CD14-positive monocyte (primary cell): ENCODE measurements around the gene KCNMA1. TPM values are rescaled to one million over a fixed set of nuclear protein-coding genes. Genes with fewer than 3 reads are reported as not detected.

ENCODE experiments used
- DNase-seq, 3 donors: peaks; one replicate each; pipeline ENCODE4 v3.0.0-alpha.2; 2011 to 2022
- H2AFZ ChIP-seq: 2 replicates; pipeline ENCODE4 v1.6.0; 2012; ENCODE audit warnings: mild to moderate bottlenecking, low read depth, low read length, inconsistent platforms; ENCODE audit not compliant: insufficient read depth, poor library complexity, severe bottlenecking
- H3K27ac ChIP-seq, 2 donors: 1 replicate in 1 of 2; 2 replicates in 1 of 2; pipeline ENCODE4 v1.5.1; 2012 to 2013; ENCODE audit warnings: low read length in 2 of 2, control low read depth in 1 of 2, inconsistent platforms in 1 of 2, low read depth in 1 of 2, mild to moderate bottlenecking in 1 of 2
- H3K27me3 ChIP-seq, 2 donors: one replicate each; pipeline versions ENCODE4 v1.6.0 to v1.6.1; 2011 to 2013; ENCODE audit warnings: low read length in 2 of 2; ENCODE audit not compliant: control insufficient read depth in 2 of 2, insufficient read depth in 2 of 2
- H3K36me3 ChIP-seq, 2 donors: replicated peaks in 1 of 2; 1 replicate in 1 of 2; 2 replicates in 1 of 2; pipeline versions ENCODE4 v1.5.1 to v1.6.1; 2012 to 2013; ENCODE audit warnings: low read length in 2 of 2, control low read depth in 1 of 2, inconsistent platforms in 1 of 2, mild to moderate bottlenecking in 1 of 2; ENCODE audit not compliant: insufficient read depth in 2 of 2, control insufficient read depth in 1 of 2
- H3K4me1 ChIP-seq, 2 donors: 1 replicate in 1 of 2; 2 replicates in 1 of 2; pipeline versions ENCODE4 v1.5.1 to v1.6.1; 2012 to 2013; ENCODE audit warnings: low read length in 2 of 2, control low read depth in 1 of 2, inconsistent platforms in 1 of 2, mild to moderate bottlenecking in 1 of 2, moderate library complexity in 1 of 2; ENCODE audit not compliant: insufficient read depth in 2 of 2, control insufficient read depth in 1 of 2
- H3K4me2 ChIP-seq: replicated peaks from 2 replicates; pipeline ENCODE3; 2012; ENCODE audit warnings: low read length, moderate library complexity, mild to moderate bottlenecking; ENCODE audit not compliant: poor library complexity, severe bottlenecking; ENCODE audit errors: extremely low read depth
- H3K4me3 ChIP-seq, 3 experiments: fragments of 200-600 bp in 1 of 3; sonication (generic) in 1 of 3; replicated peaks in 1 of 3; 1 replicate in 2 of 3; 2 replicates in 1 of 3; pipeline ENCODE4 v1.5.1; 2011 to 2013; ENCODE audit warnings: low read length in 3 of 3, mild to moderate bottlenecking in 3 of 3, control low read depth in 2 of 3, low read depth in 2 of 3, inconsistent platforms in 1 of 3, moderate library complexity in 1 of 3
- H3K79me2 ChIP-seq: 2 replicates; pipeline ENCODE4 v1.6.0; 2012; ENCODE audit warnings: mild to moderate bottlenecking, control low read depth, inconsistent platforms, low read length, moderate library complexity; ENCODE audit not compliant: insufficient read depth
- H3K9ac ChIP-seq: 2 replicates; pipeline ENCODE4 v1.6.0; 2017; ENCODE audit warnings: low read length, mild to moderate bottlenecking; ENCODE audit not compliant: insufficient read depth, poor library complexity, severe bottlenecking
- H3K9me3 ChIP-seq, 2 donors: replicated peaks in 1 of 2; 1 replicate in 1 of 2; 2 replicates in 1 of 2; pipeline versions ENCODE4 v1.5.1 to v1.6.1; 2012 to 2013; ENCODE audit warnings: low read length in 2 of 2, control low read depth in 1 of 2; ENCODE audit not compliant: control insufficient read depth in 1 of 2, insufficient read depth in 1 of 2
- H4K20me1 ChIP-seq: 2 replicates; pipeline ENCODE4 v1.6.0; 2012; ENCODE audit warnings: mild to moderate bottlenecking, low read length, control low read depth, moderate library complexity; ENCODE audit not compliant: insufficient read depth
- H3K27ac Mint-ChIP-seq, 7 donors: one replicate each; pipeline ENCODE4 v1.8.0; 2020; ENCODE audit warnings: mild to moderate bottlenecking in 7 of 7, mixed read lengths in 7 of 7, moderate library complexity in 6 of 7, inconsistent platforms in 2 of 7
- H3K27me3 Mint-ChIP-seq, 3 donors: one replicate each; pipeline ENCODE4 v1.8.0; 2021 to 2022; ENCODE audit warnings: low read depth in 3 of 3, mild to moderate bottlenecking in 3 of 3, mixed read lengths in 3 of 3, moderate library complexity in 3 of 3, inconsistent platforms in 1 of 3
- H3K36me3 Mint-ChIP-seq, 2 donors: one replicate each; pipeline ENCODE4 v1.8.0; 2020; ENCODE audit warnings: mixed read lengths in 2 of 2, inconsistent platforms in 1 of 2, mild to moderate bottlenecking in 1 of 2
- H3K4me1 Mint-ChIP-seq: one replicate; pipeline ENCODE4 v1.8.0; 2020; ENCODE audit warnings: mild to moderate bottlenecking, mixed read lengths
- H3K4me3 Mint-ChIP-seq, 2 donors: one replicate each; pipeline ENCODE4 v1.8.0; 2020; ENCODE audit warnings: mild to moderate bottlenecking in 2 of 2, mixed read lengths in 2 of 2, moderate library complexity in 1 of 2
- H3K9me3 Mint-ChIP-seq, 7 donors: one replicate each; pipeline ENCODE4 v1.8.0; 2020 to 2022; ENCODE audit warnings: mixed read lengths in 7 of 7, mild to moderate bottlenecking in 6 of 7, moderate library complexity in 6 of 7, inconsistent platforms in 2 of 7
- CTCF ChIP-seq: fragments of 200-600 bp; IDR thresholded peaks from one replicate; pipeline ENCODE4 v1.8.0; 2022; ENCODE audit warnings: antibody characterized with exemption, mild to moderate bottlenecking
- WGBS: methylation state at CpG from one replicate; pipeline ENCODE4 v1.1.5; 2013; ENCODE audit warnings: missing lambda C conversion rate; ENCODE audit not compliant: insufficient coverage; 5-methylcytosine and 5-hydroxymethylcytosine counted together
- intact Hi-C, 2 donors: fragments of 100-400 bp; cut with micrococcal nuclease; formaldehyde crosslinking; loops; one replicate each; pipeline versions ENCODE4 v1.15.0 to v1.15.1; 2023
- polyA plus RNA-seq, 3 donors: library from polyadenylated mRNA; depleted of rRNA in 1 of 3; unstranded in 2 of 3; stranded (reverse) in 1 of 3; fragments of 300-500 nt in 2 of 3; fragments of >200 nt in 1 of 3; fragmentation: Illumina TruSeq in 2 of 3; gene quantifications; 1 replicate in 2 of 3; 2 replicates in 1 of 3; pipeline ENCODE4 v1.2.3, GENCODE V29; 2012 to 2021

The KCNMA1 gene
- polyA plus RNA-seq, 3 donors = 0.11 to 1.0 TPM; not detected in 1

GRCh38 chr10:77332256-77332655 is 305.4 kb downstream of the KCNMA1 start:
- no peak overlapping the region for H3K27ac Mint-ChIP-seq
- no peaks in the 10 kb centered on the region for H3K4me1 Mint-ChIP-seq
- H3K9me3 ChIP-seq = no peaks in the 10 kb centered on the region
- H3K79me2 ChIP-seq = no peaks in the 10 kb centered on the region
- no peaks in the 10 kb centered on the region for H4K20me1 ChIP-seq
- no peaks in the 10 kb centered on the region for H3K36me3 ChIP-seq
- intact Hi-C loops = no loop called here
- no peak overlapping the region for H2AFZ ChIP-seq
- TF ChIP-seq CTCF = no peak
- no peak for DNase-seq
- no peaks in the 10 kb centered on the region for H3K9me3 Mint-ChIP-seq
- peaks cover 0 to 3% of the 10 kb centered on the region in 2 donors for H3K27me3 ChIP-seq
- no peak overlapping the region for H3K4me3 Mint-ChIP-seq
- peaks cover 2 to 10% (median 3%) of the 10 kb centered on the region in 3 donors for H3K27me3 Mint-ChIP-seq
- H3K4me1 ChIP-seq = no peaks in the 10 kb centered on the region
- no peak overlapping the region for H3K4me2 ChIP-seq
- H3K27ac ChIP-seq = no peak overlapping the region
- H3K36me3 Mint-ChIP-seq = no peaks in the 10 kb centered on the region
- H3K4me3 ChIP-seq = no peak overlapping the region
- H3K9ac ChIP-seq = no peak overlapping the region

GRCh38 chr10:77328272-77328816 is 309.3 kb downstream of the KCNMA1 start:
- Mint-ChIP-seq H3K9me3 (no peaks in the 10 kb centered on the region), H3K27me3 (peaks cover 3 to 8% (median 6%) of the 10 kb centered on the region in 3 donors), H3K27ac (no peak overlapping the region), H3K36me3 (no peaks in the 10 kb centered on the region), H3K4me3 (no peak overlapping the region), H3K4me1 (no peaks in the 10 kb centered on the region)
- H4K20me1 ChIP-seq = no peaks in the 10 kb centered on the region
- no peak overlapping the region for H3K27ac ChIP-seq
- H3K9me3 ChIP-seq = no peaks in the 10 kb centered on the region
- no peak for TF ChIP-seq CTCF
- no peaks in the 10 kb centered on the region for H3K79me2 ChIP-seq
- no peaks in the 10 kb centered on the region for H3K4me1 ChIP-seq
- H2AFZ ChIP-seq = no peak overlapping the region
- WGBS = 73% methylated on average over 4 of the region's 6 CpGs
- no peak for DNase-seq
- H3K4me2 ChIP-seq = no peak overlapping the region
- H3K4me3 ChIP-seq = no peak overlapping the region
- H3K9ac ChIP-seq = no peak overlapping the region
- intact Hi-C loops = no loop called here
- H3K36me3 ChIP-seq = no peaks in the 10 kb centered on the region
- H3K27me3 ChIP-seq = no peaks in the 10 kb centered on the region
